Astrocyte (in vitro differentiated cells and primary cell): ENCODE measurements around the gene KCNQ1. TPM values are rescaled to one million over a fixed set of nuclear protein-coding genes. Genes with fewer than 3 reads are reported as not detected.

Experiments used
- DNase-seq: peaks from one replicate; pipeline ENCODE4 v3.0.0-alpha.2; 2010; ENCODE audit warnings: low read depth
- FAIRE-seq: peaks from 2 replicates; lab custom pipeline; 2011; peaks lifted over from hg19 to GRCh38; lab: Jason Lieb, UNC
- H2AFZ ChIP-seq: 2 replicates; pipeline ENCODE4 v1.6.0; 2012; ENCODE audit warnings: low read depth, low read length, inconsistent platforms
- H3K27ac ChIP-seq: 2 replicates; pipeline ENCODE4 v1.5.1; 2011; ENCODE audit warnings: low read depth, low read length, inconsistent platforms
- H3K27me3 ChIP-seq: 2 replicates; pipeline ENCODE4 v1.6.0; 2011; ENCODE audit warnings: low read length, inconsistent platforms; ENCODE audit not compliant: insufficient read depth
- H3K36me3 ChIP-seq: 2 replicates; pipeline ENCODE4 v1.5.1; 2011; ENCODE audit warnings: low read length, inconsistent platforms; ENCODE audit not compliant: insufficient read depth
- H3K4me1 ChIP-seq: 2 replicates; pipeline ENCODE4 v1.5.1; 2011; ENCODE audit warnings: low read length, inconsistent platforms; ENCODE audit not compliant: insufficient read depth
- H3K4me2 ChIP-seq: 2 replicates; pipeline ENCODE4 v1.6.0; 2012; ENCODE audit warnings: low read length, inconsistent platforms
- H3K4me3 ChIP-seq: 2 replicates; pipeline ENCODE4 v1.5.1; 2011; ENCODE audit warnings: low read depth, mild to moderate bottlenecking, low read length, inconsistent platforms; ENCODE audit not compliant: insufficient read depth
- H3K79me2 ChIP-seq: 2 replicates; pipeline ENCODE4 v1.6.0; 2012; ENCODE audit warnings: mild to moderate bottlenecking, low read length, inconsistent platforms; ENCODE audit not compliant: insufficient read depth
- H3K9ac ChIP-seq: 2 replicates; pipeline ENCODE4 v1.6.0; 2012; ENCODE audit warnings: mild to moderate bottlenecking, low read length, inconsistent platforms
- H3K9me3 ChIP-seq: 2 replicates; pipeline ENCODE4 v1.5.1; 2012; ENCODE audit warnings: low read depth, mild to moderate bottlenecking, low read length, inconsistent platforms; ENCODE audit not compliant: insufficient read depth
- H4K20me1 ChIP-seq: 2 replicates; pipeline ENCODE4 v1.6.0; 2012; ENCODE audit warnings: low read length, inconsistent platforms; ENCODE audit not compliant: insufficient read depth
- H3K27ac Mint-ChIP-seq: one replicate; pipeline ENCODE4 v1.8.0; 2021; ENCODE audit warnings: mild to moderate bottlenecking, mixed read lengths; ENCODE audit not compliant: unreplicated experiment
- H3K27me3 Mint-ChIP-seq: one replicate; pipeline ENCODE4 v1.8.0; 2021; ENCODE audit warnings: low read depth, mixed read lengths; ENCODE audit not compliant: unreplicated experiment
- H3K36me3 Mint-ChIP-seq: one replicate; pipeline ENCODE4 v1.8.0; 2021; ENCODE audit warnings: low read depth, mixed read lengths; ENCODE audit not compliant: unreplicated experiment
- H3K4me1 Mint-ChIP-seq: one replicate; pipeline ENCODE4 v1.8.0; 2021; ENCODE audit warnings: low read depth, mixed read lengths; ENCODE audit not compliant: unreplicated experiment
- H3K4me3 Mint-ChIP-seq: one replicate; pipeline ENCODE4 v1.8.0; 2021; ENCODE audit warnings: mild to moderate bottlenecking, moderate library complexity, mixed read lengths; ENCODE audit not compliant: unreplicated experiment
- H3K9me3 Mint-ChIP-seq: one replicate; pipeline ENCODE4 v1.8.0; 2021; ENCODE audit warnings: mild to moderate bottlenecking, mixed read lengths; ENCODE audit not compliant: unreplicated experiment
- EZH2 ChIP-seq: IDR thresholded peaks from 2 replicates; pipeline ENCODE4 v1.6.1; 2012; ENCODE audit warnings: mild to moderate bottlenecking, low read length, inconsistent platforms; ENCODE audit not compliant: insufficient read depth
- total RNA-seq: library from RNA; stranded (reverse); gene quantifications from 2 replicates; pipeline ENCODE4 v1.2.1, GENCODE V29; 2021
- TF ChIP-seq, protein P1 (sequence below): IDR thresholded peaks from 2 replicates; pipeline ENCODE4 v1.5.1; 2011; ENCODE audit warnings: low read depth, mild to moderate bottlenecking, inconsistent platforms, low read length, moderate library complexity; ENCODE audit not compliant: insufficient read depth

Gene KCNQ1
- total RNA-seq, 1 donor from 2014 or later: not detected

DNA sequence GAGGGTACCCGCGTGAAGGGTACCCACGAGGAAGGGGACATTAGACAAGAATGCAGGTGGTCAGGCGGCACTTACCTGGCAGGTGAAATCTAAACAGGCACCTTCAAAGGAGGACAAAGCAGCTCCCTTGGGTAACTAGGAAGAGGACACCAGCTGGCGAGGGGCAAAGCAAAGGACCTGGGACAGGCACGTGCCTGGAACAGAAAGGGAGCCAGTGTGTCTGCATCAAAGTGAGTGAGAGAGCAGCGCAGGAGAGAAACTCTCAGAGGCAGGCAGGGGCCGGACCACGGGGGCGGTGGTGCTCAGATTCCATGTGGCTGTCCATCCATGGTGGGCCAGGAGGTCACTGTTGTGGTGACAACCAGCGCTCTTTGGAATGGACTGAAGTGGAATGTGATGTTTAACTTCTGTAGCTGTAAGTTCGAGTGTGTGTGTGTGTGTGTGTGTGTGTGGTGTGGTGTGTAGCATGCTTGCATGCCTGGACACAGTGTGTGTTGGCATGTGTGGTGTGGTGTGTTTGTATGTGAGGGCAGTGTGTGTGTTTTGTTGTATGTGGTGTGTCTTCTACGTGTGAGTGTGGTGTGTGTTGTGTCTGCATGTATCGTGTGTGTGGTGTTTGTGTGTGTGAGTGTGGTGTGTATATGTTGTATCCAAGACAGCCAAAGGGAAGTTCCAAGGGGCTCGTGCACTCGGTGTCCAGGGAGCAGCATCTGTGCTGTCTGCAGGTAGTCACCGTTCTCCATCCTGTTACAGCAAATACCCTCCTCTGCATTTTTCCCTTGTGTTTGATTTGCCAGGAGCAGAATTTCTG, 354.3 kb downstream of the KCNQ1 start:
- H3K27ac ChIP-seq: no peak overlapping the region
- Mint-ChIP-seq H3K27me3 (peaks cover 36% of the 10 kb centered on the region), H3K9me3 (peaks cover 11% of the 10 kb centered on the region), H3K4me1 (no peaks in the 10 kb centered on the region), H3K27ac (no peak overlapping the region), H3K4me3 (no peak overlapping the region), H3K36me3 (peaks cover 1% of the 10 kb centered on the region)
- no peaks in the 10 kb centered on the region for H3K36me3 ChIP-seq
- no peaks in the 10 kb centered on the region for H3K9me3 ChIP-seq
- no peak overlapping the region for H3K9ac ChIP-seq
- no peaks in the 10 kb centered on the region for H4K20me1 ChIP-seq
- H3K79me2 ChIP-seq: no peaks in the 10 kb centered on the region
- H2AFZ ChIP-seq: no peak overlapping the region
- FAIRE-seq: no peak
- TF ChIP-seq EZH2: no peak
- TF ChIP-seq, protein P1, sequence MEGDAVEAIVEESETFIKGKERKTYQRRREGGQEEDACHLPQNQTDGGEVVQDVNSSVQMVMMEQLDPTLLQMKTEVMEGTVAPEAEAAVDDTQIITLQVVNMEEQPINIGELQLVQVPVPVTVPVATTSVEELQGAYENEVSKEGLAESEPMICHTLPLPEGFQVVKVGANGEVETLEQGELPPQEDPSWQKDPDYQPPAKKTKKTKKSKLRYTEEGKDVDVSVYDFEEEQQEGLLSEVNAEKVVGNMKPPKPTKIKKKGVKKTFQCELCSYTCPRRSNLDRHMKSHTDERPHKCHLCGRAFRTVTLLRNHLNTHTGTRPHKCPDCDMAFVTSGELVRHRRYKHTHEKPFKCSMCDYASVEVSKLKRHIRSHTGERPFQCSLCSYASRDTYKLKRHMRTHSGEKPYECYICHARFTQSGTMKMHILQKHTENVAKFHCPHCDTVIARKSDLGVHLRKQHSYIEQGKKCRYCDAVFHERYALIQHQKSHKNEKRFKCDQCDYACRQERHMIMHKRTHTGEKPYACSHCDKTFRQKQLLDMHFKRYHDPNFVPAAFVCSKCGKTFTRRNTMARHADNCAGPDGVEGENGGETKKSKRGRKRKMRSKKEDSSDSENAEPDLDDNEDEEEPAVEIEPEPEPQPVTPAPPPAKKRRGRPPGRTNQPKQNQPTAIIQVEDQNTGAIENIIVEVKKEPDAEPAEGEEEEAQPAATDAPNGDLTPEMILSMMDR: no peak
- no peak overlapping the region for H3K4me2 ChIP-seq
- no peak overlapping the region for H3K4me3 ChIP-seq
- H3K4me1 ChIP-seq: no peaks in the 10 kb centered on the region
- peak; percentile 23 for DNase-seq
- H3K27me3 ChIP-seq: peaks cover 10% of the 10 kb centered on the region

DNA sequence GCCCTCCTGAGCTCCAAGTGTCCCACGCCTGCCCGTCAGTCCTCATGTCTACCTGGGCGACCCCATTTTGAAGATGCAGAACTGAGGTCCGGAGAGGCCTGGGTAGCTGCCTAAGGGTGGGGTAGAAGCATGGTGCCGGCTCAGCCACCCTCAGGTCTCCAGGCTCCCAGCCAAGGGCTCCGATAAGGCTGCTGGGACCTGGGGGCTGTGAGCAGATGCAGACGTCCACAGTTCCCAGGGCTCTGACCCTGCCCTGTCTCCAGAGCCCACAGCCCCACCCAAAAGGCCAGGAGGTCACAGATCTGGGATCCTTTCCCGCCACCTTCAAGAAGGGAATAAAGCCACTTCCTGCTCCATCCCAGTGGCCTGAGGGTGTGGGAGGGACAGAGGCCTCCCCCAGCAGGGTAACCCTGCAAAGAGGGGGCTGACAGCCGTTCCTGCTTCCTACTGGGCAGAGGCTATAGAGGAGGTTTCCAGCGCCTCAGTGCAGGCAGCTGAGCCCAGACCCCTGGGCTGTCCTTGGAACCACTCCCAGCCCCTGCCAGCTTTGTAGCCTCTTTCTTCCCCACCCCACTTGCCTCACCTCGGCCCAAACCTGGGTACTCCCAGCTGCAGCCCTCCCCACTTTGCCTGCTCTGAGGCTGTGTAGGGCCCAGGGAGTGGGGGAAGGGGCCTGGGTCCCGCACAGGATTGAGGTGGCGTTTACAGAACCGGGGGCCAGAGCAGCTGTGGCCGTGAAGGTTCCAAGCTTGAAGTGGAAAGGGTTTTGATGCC, 355.3 kb downstream of the KCNQ1 start:
- DNase-seq (no peak), FAIRE-seq (no peak)
- peaks cover 1% of the 10 kb centered on the region for H3K36me3 Mint-ChIP-seq
- H3K4me3 ChIP-seq: no peak overlapping the region
- no peaks in the 10 kb centered on the region for H4K20me1 ChIP-seq
- H3K4me3 Mint-ChIP-seq: no peak overlapping the region
- TF ChIP-seq, protein P1: no peak
- TF ChIP-seq EZH2: no peak
- H3K9me3 ChIP-seq: no peaks in the 10 kb centered on the region
- no peak overlapping the region for H3K27ac ChIP-seq
- H3K9me3 Mint-ChIP-seq: peaks cover 11% of the 10 kb centered on the region
- no peak overlapping the region for H3K9ac ChIP-seq
- no peaks in the 10 kb centered on the region for H3K79me2 ChIP-seq
- H3K4me1 Mint-ChIP-seq: peaks cover 3% of the 10 kb centered on the region
- no peak overlapping the region for H3K27ac Mint-ChIP-seq
- H3K27me3 Mint-ChIP-seq: peaks cover 38% of the 10 kb centered on the region
- H2AFZ ChIP-seq: no peak overlapping the region
- no peaks in the 10 kb centered on the region for H3K4me1 ChIP-seq
- H3K36me3 ChIP-seq: no peaks in the 10 kb centered on the region
- no peak overlapping the region for H3K4me2 ChIP-seq
- peaks cover 18% of the 10 kb centered on the region for H3K27me3 ChIP-seq
